ENCODE measurements around the gene CYTH4.

GRCh38 chr22:37333724-37334460 lies 51.6 kb downstream of the CYTH4 start:
- no peak for TF ChIP-seq CTCF (IDR thresholded peaks at IDR 0.05)
- TF ChIP-seq POLR2A (IDR thresholded peaks at IDR 0.05) = no peak

Data from uterus (tissue), 2 donors.